Endothelial cell of umbilical vein (primary cell): ENCODE results near the gene VPS41.

Experiments
- POLR2A ChIP-seq: IDR thresholded peaks from 2 replicates; pipeline ENCODE4 v1.6.1; 2012; ENCODE audit warnings: low read depth, mild to moderate bottlenecking, control low read depth, low read length
- POLR2AphosphoS5 ChIP-seq: IDR thresholded peaks from 2 replicates; pipeline ENCODE4 v1.6.1; 2012; ENCODE audit warnings: low read depth, mild to moderate bottlenecking, control low read depth, low read length, moderate library complexity; ENCODE audit not compliant: insufficient read depth
- TF ChIP-seq, protein P1 (sequence below), 2 donors: IDR thresholded peaks; 1 replicate in 1 of 2; 2 replicates in 1 of 2; pipeline ENCODE4 v1.5.1; 2011; ENCODE audit warnings: low read length in 2 of 2, mild to moderate bottlenecking in 2 of 2, moderate library complexity in 2 of 2, control low read depth in 1 of 2, inconsistent platforms in 1 of 2, low read depth in 1 of 2; ENCODE audit not compliant: insufficient read depth in 1 of 2; ENCODE audit errors: extremely low read depth in 1 of 2

- TF ChIP-seq, protein P1, sequence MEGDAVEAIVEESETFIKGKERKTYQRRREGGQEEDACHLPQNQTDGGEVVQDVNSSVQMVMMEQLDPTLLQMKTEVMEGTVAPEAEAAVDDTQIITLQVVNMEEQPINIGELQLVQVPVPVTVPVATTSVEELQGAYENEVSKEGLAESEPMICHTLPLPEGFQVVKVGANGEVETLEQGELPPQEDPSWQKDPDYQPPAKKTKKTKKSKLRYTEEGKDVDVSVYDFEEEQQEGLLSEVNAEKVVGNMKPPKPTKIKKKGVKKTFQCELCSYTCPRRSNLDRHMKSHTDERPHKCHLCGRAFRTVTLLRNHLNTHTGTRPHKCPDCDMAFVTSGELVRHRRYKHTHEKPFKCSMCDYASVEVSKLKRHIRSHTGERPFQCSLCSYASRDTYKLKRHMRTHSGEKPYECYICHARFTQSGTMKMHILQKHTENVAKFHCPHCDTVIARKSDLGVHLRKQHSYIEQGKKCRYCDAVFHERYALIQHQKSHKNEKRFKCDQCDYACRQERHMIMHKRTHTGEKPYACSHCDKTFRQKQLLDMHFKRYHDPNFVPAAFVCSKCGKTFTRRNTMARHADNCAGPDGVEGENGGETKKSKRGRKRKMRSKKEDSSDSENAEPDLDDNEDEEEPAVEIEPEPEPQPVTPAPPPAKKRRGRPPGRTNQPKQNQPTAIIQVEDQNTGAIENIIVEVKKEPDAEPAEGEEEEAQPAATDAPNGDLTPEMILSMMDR (IDR thresholded peaks at IDR 0.05; ENCODE audit: extremely low read depth in 1 of 2, insufficient read depth in 1 of 2, low read depth in 1 of 2, low read length in 2 of 2) = no peak
- TF ChIP-seq POLR2A (no peak), POLR2AphosphoS5 (no peak)
These were observed 177.8 kb downstream of the VPS41 start for GRCh38 chr7:38731215-38731614.
